Measurements from ENCODE around the gene ACTG2.
"Not testable (repeated sequence)": the region's sequence is repeated elsewhere in the genome, so short reads cannot be mapped to it uniquely, and the experiment has no call there.

Gene ACTG2

GRCh38 chr2:73859721-73860586 is 32.9 kb upstream of the ACTG2 start:
- peak; percentile 74 for DNase-seq (ENCODE audit: extremely low read depth, low read depth)
- TF ChIP-seq CTCF (IDR thresholded peaks at IDR 0.05; ENCODE audit: low read depth, low read length, missing control alignments) = no peak
- no peak overlapping the region for H3K4me3 ChIP-seq (replicated peaks; ENCODE audit: low read depth, low read length)

GRCh38 chr2:73862987-73863386 is 29.8 kb upstream of the ACTG2 start:
- no peak for DNase-seq (ENCODE audit: extremely low read depth, low read depth)

GRCh38 chr2:73868204-73868978 is 24.4 kb upstream of the ACTG2 start:
- no peak for TF ChIP-seq CTCF (IDR thresholded peaks at IDR 0.05; ENCODE audit: low read depth, low read length, missing control alignments)
- H3K4me3 ChIP-seq (replicated peaks; ENCODE audit: low read depth, low read length) = no peak overlapping the region
- no peak for DNase-seq (ENCODE audit: extremely low read depth, low read depth)

More at GRCh38 chr2:73862987-73863386, 29.8 kb upstream of the ACTG2 start:
- TF ChIP-seq CTCF (IDR thresholded peaks at IDR 0.05; ENCODE audit: low read depth, low read length, missing control alignments) = no peak
- no peak overlapping the region for H3K4me3 ChIP-seq (replicated peaks; ENCODE audit: low read depth, low read length)

GRCh38 chr2:73870084-73870483 is 22.7 kb upstream of the ACTG2 start:
- TF ChIP-seq CTCF (IDR thresholded peaks at IDR 0.05; ENCODE audit: low read depth, low read length, missing control alignments) = no peak
- DNase-seq (ENCODE audit: extremely low read depth, low read depth) = peak; percentile 32
- no peak overlapping the region for H3K4me3 ChIP-seq (replicated peaks; ENCODE audit: low read depth, low read length)

- no peak for DNase-seq (ENCODE audit: extremely low read depth, low read depth)
- TF ChIP-seq CTCF (IDR thresholded peaks at IDR 0.05; ENCODE audit: low read depth, low read length, missing control alignments) = no peak
- H3K4me3 ChIP-seq (replicated peaks; ENCODE audit: low read depth, low read length) = no peak overlapping the region
Measured at GRCh38 chr2:73877071-73877802, 15.6 kb upstream of the ACTG2 start.

GRCh38 chr2:73877984-73878383 is 14.8 kb upstream of the ACTG2 start:
- H3K4me3 ChIP-seq (replicated peaks; ENCODE audit: low read depth, low read length); DNase-seq (ENCODE audit: extremely low read depth, low read depth): not testable (repeated sequence)

GRCh38 chr2:73885406-73885805 is 7.4 kb upstream of the ACTG2 start:
- no peak for TF ChIP-seq CTCF (IDR thresholded peaks at IDR 0.05; ENCODE audit: low read depth, low read length, missing control alignments)
- no peak for DNase-seq (ENCODE audit: extremely low read depth, low read depth)
- H3K4me3 ChIP-seq (replicated peaks; ENCODE audit: low read depth, low read length) = no peak overlapping the region
